Embryonic facial prominence (tissue), 1 donor: Measurements from ENCODE around the gene PTPRU.

Experiments used
- DNase-seq: peaks from one replicate; pipeline ENCODE4 v3.0.0-alpha.2; 2016; ENCODE audit errors: extremely low spot score

Gene PTPRU

GRCh38 chr1:29267321-29268070 lies 31.2 kb downstream of the PTPRU start:
- no peak for DNase-seq

- DNase-seq = no peak
These were observed 33.1 kb downstream of the PTPRU start for GRCh38 chr1:29269382-29269781.

- DNase-seq = no peak
These were observed 34.7 kb downstream of the PTPRU start for GRCh38 chr1:29270929-29271521.

- DNase-seq = no peak
These were observed 35.4 kb downstream of the PTPRU start for GRCh38 chr1:29271724-29272123.

GRCh38 chr1:29272147-29272907 lies 36.0 kb downstream of the PTPRU start:
- peak; percentile 13 for DNase-seq

- DNase-seq = no peak
These were observed 39.1 kb downstream of the PTPRU start for GRCh38 chr1:29275435-29275834.

- no peak for DNase-seq
These were observed 41.8 kb downstream of the PTPRU start for GRCh38 chr1:29278124-29278523.

GRCh38 chr1:29279406-29279805 lies 43.1 kb downstream of the PTPRU start:
- DNase-seq = no peak

GRCh38 chr1:29279951-29280391 lies 43.6 kb downstream of the PTPRU start:
- no peak for DNase-seq

- no peak for DNase-seq
These were observed 44.2 kb downstream of the PTPRU start for GRCh38 chr1:29280409-29281131.

GRCh38 chr1:29281571-29281970 lies 45.2 kb downstream of the PTPRU start:
- no peak for DNase-seq

- DNase-seq = no peak
These were observed 46.0 kb downstream of the PTPRU start for GRCh38 chr1:29282135-29282923.

GRCh38 chr1:29282924-29283803 lies 46.8 kb downstream of the PTPRU start:
- DNase-seq = peak; percentile 58

GRCh38 chr1:29283804-29284195 lies 47.5 kb downstream of the PTPRU start:
- DNase-seq = no peak

- DNase-seq = no peak
These were observed 48.1 kb downstream of the PTPRU start for GRCh38 chr1:29284286-29284960.

GRCh38 chr1:29284961-29285560 lies 48.7 kb downstream of the PTPRU start:
- DNase-seq = no peak

- DNase-seq = no peak
These were observed 49.4 kb downstream of the PTPRU start for GRCh38 chr1:29285771-29286170.

GRCh38 chr1:29286194-29286767 lies 50.0 kb downstream of the PTPRU start:
- DNase-seq = no peak

GRCh38 chr1:29289493-29289892 lies 53.2 kb downstream of the PTPRU start:
- DNase-seq = no peak
